GM12874 (cell line): ENCODE data around the gene ADAM12.

Experiments used
- CTCF ChIP-seq: IDR thresholded peaks from 2 replicates; pipeline ENCODE4 v1.5.1; 2011; ENCODE audit warnings: low read depth, mild to moderate bottlenecking, control low read depth, low read length, moderate library complexity; ENCODE audit not compliant: insufficient read depth

The ADAM12 gene

DNA sequence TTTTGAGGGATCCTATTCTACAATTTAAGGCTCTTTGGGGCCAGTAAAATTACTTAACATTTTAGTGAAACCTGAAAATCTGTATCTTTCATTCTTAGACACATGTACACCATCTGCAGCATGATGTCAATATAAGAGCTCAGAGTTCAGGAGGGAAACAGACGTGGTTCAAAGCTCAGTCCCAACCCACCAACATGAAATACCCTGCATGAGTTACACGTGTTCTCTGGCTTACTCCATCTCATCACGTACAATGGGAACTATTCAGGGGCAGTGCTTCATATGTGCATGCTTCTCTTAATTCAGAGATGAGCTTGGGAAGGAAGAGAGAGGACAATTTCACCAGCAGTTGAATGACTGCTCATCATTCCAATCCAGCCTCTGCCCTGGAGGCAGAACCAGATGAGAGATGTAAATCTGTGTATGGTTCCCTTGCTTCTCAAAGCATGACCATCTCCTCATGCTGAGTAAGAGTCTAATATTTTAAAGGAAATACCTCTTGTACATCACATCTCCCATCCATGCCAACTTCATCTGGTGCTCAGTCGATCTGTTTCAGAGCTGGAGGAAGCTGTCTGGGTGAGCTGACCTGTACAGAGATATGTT is 29.0 kb upstream of the ADAM12 start:
- no peak for TF ChIP-seq CTCF

DNA sequence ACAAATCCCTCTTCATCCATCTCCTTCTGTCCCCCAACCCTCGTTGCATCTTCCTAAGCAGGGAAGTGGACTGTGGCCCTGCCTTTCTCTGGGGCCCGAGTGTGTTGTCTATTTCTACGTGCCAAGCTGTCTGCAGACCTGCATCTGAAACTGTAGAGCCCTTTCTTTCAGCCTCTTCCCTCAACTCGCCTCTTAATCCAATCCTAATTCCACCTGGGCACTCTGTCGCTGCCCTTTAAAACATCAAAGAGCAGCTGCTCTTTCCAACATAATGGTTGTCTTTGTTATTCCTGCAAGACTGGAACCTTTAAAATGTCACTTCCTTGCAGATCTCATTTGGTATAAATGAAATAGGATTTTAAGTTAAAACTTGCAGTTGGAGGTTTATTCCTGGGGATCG is 21.5 kb upstream of the ADAM12 start:
- TF ChIP-seq CTCF, result no peak

GRCh38 chr10:126408953-126409641 is 20.8 kb upstream of the ADAM12 start:
- no peak for TF ChIP-seq CTCF

DNA sequence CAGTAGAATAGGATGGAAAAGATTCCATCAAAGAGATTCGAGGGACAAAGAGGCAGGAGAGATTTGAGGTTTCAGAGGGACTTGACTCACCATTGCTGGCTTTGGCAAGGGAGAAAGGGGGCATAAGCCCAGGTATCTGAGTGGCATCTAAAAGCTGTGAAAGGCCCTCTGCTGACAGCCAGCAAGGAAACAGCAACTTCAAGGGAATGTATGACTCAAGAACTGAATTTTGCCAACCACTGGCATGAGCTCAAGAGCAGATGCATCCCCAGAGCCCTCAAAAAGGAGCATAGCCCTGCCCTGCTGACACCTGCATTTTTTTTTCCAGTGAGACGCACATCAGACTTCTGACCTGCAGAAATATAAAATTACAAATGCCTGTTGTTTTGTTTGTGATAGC is 19.6 kb upstream of the ADAM12 start:
- TF ChIP-seq CTCF, result no peak

GRCh38 chr10:126405239-126405775 is 17.0 kb upstream of the ADAM12 start:
- no peak for TF ChIP-seq CTCF

GRCh38 chr10:126402721-126403695 is 14.7 kb upstream of the ADAM12 start:
- no peak for TF ChIP-seq CTCF

DNA sequence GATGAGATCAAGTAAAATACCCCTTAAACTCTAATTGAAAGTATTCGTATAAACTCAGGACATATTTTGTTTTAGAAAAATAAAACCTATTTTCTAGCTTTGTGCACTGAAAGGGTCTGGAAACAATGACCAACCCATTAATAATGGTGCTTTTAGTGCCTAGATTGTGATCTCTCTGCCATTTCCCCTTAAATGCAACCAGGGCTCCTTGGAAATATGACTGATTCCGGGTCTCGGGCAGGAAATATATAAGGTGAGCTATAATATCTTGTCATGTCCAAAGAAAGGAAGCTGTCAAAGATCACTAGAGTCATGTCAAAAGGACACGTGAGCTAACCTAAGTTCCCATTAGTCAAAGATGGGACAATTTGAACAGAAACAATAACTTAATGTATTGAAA is 12.4 kb upstream of the ADAM12 start:
- TF ChIP-seq CTCF, result no peak
